WTC11 (cell line): ENCODE measurements around the gene CEP170B. TPM values are rescaled to one million over a fixed set of nuclear protein-coding genes. Genes with fewer than 3 reads are reported as not detected.

ENCODE experiments used
- ATAC-seq: fragments of 200-7000 bp; cut with Tn5 transposase; 2 replicates; pipeline ENCODE4 v1.10.0; 2021; ENCODE audit warnings: mild to moderate bottlenecking, moderate library complexity
- CTCF ChIA-PET: fragments of 300-600 bp; sonication (Branson Sonifier 250); formaldehyde crosslinking; loops from one replicate; lab custom pipeline; 2021; ENCODE audit warnings: antibody characterized with exemption; lab: Charles Lee
- POLR2A ChIA-PET: fragments of 350-600 bp; sonication (Branson Sonifier 250); formaldehyde crosslinking; loops from one replicate; lab custom pipeline; 2021; ENCODE audit warnings: antibody characterized with exemption; lab: Charles Lee
- DNase-seq: peaks from one replicate; pipeline ENCODE4 v3.0.0; 2021; ENCODE audit warnings: low spot score
- H3K27ac Mint-ChIP-seq: 2 replicates; pipeline ENCODE4 v1.8.0; 2021; ENCODE audit warnings: mixed read lengths
- H3K27me3 Mint-ChIP-seq: 2 replicates; pipeline ENCODE4 v1.8.0; 2021; ENCODE audit warnings: low read depth, mild to moderate bottlenecking, moderate library complexity, mixed read lengths
- H3K36me3 Mint-ChIP-seq: 2 replicates; pipeline ENCODE4 v1.8.0; 2021; ENCODE audit warnings: mixed read lengths
- H3K4me1 Mint-ChIP-seq: 2 replicates; pipeline ENCODE4 v1.8.0; 2022; ENCODE audit warnings: mixed read lengths
- H3K4me3 Mint-ChIP-seq: 2 replicates; pipeline ENCODE4 v1.8.0; 2021; ENCODE audit warnings: mild to moderate bottlenecking, moderate library complexity, mixed read lengths
- H3K9me3 Mint-ChIP-seq: 2 replicates; pipeline ENCODE4 v1.8.0; 2021; ENCODE audit warnings: mixed read lengths
- EMX1 ChIP-seq: fragments of 250-450 bp; sonication (Bioruptor Pico); IDR thresholded peaks from 2 replicates; pipeline ENCODE4 v1.8.0; 2021; ENCODE audit warnings: mild to moderate bottlenecking
- HMGA2 ChIP-seq: fragments of 250-450 bp; sonication (Bioruptor Pico); IDR thresholded peaks from 2 replicates; pipeline ENCODE4 v1.4.0; 2021; ENCODE audit warnings: mild to moderate bottlenecking, moderate library complexity
- JUN ChIP-seq: sonication (generic); formaldehyde crosslinking; IDR thresholded peaks from 2 replicates; pipeline ENCODE4 v1.8.0; 2023; ENCODE audit warnings: mild to moderate bottlenecking, missing genetic modification reagents
- MYBL2 ChIP-seq: sonication (generic); formaldehyde crosslinking; IDR thresholded peaks from 2 replicates; pipeline ENCODE4 v1.8.1; 2023; ENCODE audit warnings: mild to moderate bottlenecking, moderate library complexity, missing genetic modification reagents
- NFYB ChIP-seq: sonication (generic); formaldehyde crosslinking; conservative IDR thresholded peaks from 2 replicates; pipeline ENCODE4 v1.8.0; 2022; ENCODE audit warnings: low read depth, missing genetic modification reagents
- OVOL2 ChIP-seq: fragments of 250-450 bp; sonication (Bioruptor Pico); IDR thresholded peaks from 2 replicates; pipeline ENCODE4 v1.9.0; 2021; ENCODE audit warnings: mild to moderate bottlenecking, borderline replicate concordance
- SP1 ChIP-seq: sonication (generic); formaldehyde crosslinking; conservative IDR thresholded peaks from 2 replicates; pipeline ENCODE4 v1.8.1; 2022; ENCODE audit warnings: missing genetic modification reagents
- ZNF263 ChIP-seq: sonication (generic); formaldehyde crosslinking; IDR thresholded peaks from 2 replicates; pipeline ENCODE4 v1.8.1; 2022; ENCODE audit warnings: low read depth, mild to moderate bottlenecking, moderate library complexity, missing genetic modification reagents
- total RNA-seq: library from RNA; stranded (reverse); gene quantifications from 3 replicates; pipeline ENCODE4 v1.2.3, GENCODE V29; 2021
- TF ChIP-seq, protein P1 (sequence below): sonication (generic); formaldehyde crosslinking; IDR thresholded peaks from 2 replicates; pipeline ENCODE4 v1.8.1; 2022; ENCODE audit warnings: low read depth, missing genetic modification reagents, borderline replicate concordance
- TF ChIP-seq, protein P2 (sequence below): sonication (generic); formaldehyde crosslinking; IDR thresholded peaks from 2 replicates; pipeline ENCODE4 v1.8.0; 2023; ENCODE audit warnings: missing genetic modification reagents
- TF ChIP-seq, protein P3 (sequence below): sonication (generic); formaldehyde crosslinking; IDR thresholded peaks from 2 replicates; pipeline ENCODE4 v1.8.1; 2022; ENCODE audit warnings: mild to moderate bottlenecking, missing genetic modification reagents, moderate library complexity, borderline replicate concordance
- TF ChIP-seq, protein P4 (sequence below): sonication (generic); formaldehyde crosslinking; IDR thresholded peaks from 2 replicates; pipeline ENCODE4 v1.8.0; 2022; ENCODE audit warnings: mild to moderate bottlenecking, missing genetic modification reagents
- TF ChIP-seq, protein P5 (sequence below): sonication (generic); formaldehyde crosslinking; IDR thresholded peaks from 2 replicates; pipeline ENCODE4 v1.8.0; 2023; ENCODE audit warnings: missing genetic modification reagents, mild to moderate bottlenecking, borderline replicate concordance
- TF ChIP-seq, protein P6 (sequence below): fragments of 250-450 bp; sonication (Bioruptor Pico); conservative IDR thresholded peaks from 2 replicates; pipeline ENCODE4 v1.9.0; 2021; ENCODE audit warnings: mild to moderate bottlenecking

Gene CEP170B
- total RNA-seq, 1 experiment from 2014 or later: 47.0 TPM

DNA sequence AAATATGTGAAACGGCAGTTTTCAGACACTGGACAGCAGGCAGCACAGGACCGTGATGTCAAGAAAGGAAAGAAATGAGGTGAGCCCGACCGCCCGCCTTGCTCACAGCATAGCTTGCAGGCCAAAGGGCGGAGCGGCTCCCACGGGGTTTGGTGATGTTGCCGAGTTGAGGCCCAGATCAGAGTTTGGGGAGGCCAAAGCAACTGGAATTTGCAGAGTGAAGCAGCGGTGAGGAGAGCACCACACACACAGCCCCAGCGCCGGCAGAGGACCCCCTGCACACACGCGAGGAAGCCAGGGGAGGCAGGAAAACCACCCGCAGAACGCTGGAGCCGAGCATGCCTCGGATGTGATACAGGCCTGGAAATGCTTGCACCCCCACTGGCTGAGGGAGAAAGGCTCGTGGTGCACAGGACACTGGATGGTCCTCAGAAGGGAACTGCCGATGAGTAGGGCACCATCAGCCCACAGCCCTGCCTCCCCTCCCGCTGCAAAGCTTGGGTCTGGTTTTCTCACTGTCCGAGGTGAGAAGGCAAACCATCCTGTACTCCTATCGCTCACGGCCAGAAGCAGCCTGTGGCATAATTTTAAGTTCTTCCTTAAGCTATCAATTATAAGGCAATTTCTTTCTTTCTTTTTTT lies 33.9 kb downstream of the CEP170B start (continued):
- TF ChIP-seq, protein P1, sequence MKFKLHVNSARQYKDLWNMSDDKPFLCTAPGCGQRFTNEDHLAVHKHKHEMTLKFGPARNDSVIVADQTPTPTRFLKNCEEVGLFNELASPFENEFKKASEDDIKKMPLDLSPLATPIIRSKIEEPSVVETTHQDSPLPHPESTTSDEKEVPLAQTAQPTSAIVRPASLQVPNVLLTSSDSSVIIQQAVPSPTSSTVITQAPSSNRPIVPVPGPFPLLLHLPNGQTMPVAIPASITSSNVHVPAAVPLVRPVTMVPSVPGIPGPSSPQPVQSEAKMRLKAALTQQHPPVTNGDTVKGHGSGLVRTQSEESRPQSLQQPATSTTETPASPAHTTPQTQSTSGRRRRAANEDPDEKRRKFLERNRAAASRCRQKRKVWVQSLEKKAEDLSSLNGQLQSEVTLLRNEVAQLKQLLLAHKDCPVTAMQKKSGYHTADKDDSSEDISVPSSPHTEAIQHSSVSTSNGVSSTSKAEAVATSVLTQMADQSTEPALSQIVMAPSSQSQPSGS (CRISPR knock-in tag): no peak

DNA sequence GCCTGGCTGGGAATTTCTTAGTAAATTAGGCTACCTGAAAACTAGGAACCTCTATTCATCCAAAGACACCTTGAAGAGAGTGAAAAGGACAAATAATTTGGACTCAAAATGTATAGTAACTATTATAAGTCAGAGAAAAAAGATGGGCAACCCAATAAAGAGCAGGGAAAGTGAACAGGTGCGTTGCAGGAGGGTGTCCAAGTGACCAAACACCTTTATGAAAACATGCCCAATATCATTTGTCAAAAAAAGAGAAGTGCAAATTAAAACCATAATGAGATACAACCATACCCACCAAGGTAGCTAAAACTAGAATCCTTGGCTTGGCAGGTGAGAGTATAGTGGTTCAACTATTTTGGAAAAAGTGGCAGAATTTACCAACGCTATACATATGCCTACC lies 34.7 kb downstream of the CEP170B start:
- no peak for DNase-seq
- CTCF ChIA-PET: interaction anchor here (0.6 to 0.8 kb wide), 2 partner anchors 21 to 41 kb away, joined by 3 to 4 read pairs; no protein-coding TSS in a partner anchor
- no peak for ATAC-seq
- TF ChIP-seq, protein P2, sequence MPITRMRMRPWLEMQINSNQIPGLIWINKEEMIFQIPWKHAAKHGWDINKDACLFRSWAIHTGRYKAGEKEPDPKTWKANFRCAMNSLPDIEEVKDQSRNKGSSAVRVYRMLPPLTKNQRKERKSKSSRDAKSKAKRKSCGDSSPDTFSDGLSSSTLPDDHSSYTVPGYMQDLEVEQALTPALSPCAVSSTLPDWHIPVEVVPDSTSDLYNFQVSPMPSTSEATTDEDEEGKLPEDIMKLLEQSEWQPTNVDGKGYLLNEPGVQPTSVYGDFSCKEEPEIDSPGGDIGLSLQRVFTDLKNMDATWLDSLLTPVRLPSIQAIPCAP: no peak
- TF ChIP-seq, protein P3, sequence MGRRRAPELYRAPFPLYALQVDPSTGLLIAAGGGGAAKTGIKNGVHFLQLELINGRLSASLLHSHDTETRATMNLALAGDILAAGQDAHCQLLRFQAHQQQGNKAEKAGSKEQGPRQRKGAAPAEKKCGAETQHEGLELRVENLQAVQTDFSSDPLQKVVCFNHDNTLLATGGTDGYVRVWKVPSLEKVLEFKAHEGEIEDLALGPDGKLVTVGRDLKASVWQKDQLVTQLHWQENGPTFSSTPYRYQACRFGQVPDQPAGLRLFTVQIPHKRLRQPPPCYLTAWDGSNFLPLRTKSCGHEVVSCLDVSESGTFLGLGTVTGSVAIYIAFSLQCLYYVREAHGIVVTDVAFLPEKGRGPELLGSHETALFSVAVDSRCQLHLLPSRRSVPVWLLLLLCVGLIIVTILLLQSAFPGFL: no peak
- POLR2A ChIA-PET: no interaction called here
- H3K9me3 Mint-ChIP-seq: peaks cover 10% of the 10 kb centered on the region
- no peaks in the 10 kb centered on the region for H3K36me3 Mint-ChIP-seq
- no peak overlapping the region for H3K4me3 Mint-ChIP-seq
- no peaks in the 10 kb centered on the region for H3K4me1 Mint-ChIP-seq
- H3K27me3 Mint-ChIP-seq: peaks cover 11% of the 10 kb centered on the region
- H3K27ac Mint-ChIP-seq: no peak overlapping the region

DNA sequence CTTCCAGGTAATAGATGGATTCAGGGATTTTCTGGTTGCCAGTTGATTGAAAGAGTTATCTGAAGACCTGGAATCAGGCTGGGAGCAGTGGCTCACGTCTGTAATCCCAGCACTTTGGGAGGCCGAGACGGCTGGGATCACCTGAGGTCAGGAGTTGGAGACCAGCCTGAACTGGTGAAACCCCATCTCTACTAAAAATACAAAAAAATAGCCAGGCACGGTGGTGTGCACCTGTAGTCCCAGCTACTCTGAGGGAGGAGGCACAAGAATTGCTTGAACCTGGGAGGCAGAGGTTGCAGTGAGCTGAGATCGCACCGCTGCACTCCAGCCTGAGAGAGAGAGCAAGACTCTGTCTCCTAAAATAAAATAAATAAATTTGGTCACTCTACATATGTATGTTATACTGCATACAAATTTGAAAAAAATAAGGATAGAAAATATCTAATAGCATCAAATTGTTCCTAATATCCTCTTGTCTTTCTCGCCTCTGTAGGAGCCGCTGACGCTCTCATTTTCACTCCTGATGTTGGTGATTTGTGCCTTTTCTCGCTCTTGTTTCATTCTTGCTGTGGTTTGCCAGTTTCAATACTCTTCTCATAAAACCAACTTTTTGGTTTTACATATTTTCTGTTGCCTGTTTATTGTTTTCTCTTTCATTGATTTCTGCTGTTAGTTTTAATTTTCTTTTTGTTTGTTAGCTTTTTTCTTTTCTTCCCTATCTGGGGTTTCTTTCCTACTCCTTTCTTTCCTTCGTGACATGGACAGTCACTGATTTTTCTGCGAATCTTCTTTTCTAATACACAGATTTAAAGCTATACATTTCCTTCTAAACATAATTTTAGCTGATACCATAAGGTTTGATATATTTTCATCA lies 35.8 kb downstream of the CEP170B start:
- H3K27me3 Mint-ChIP-seq: peaks cover 13% of the 10 kb centered on the region
- no peak for DNase-seq
- no peak overlapping the region for H3K27ac Mint-ChIP-seq
- ChIA-PET POLR2A (no interaction called here), CTCF (interaction anchor here (1.0 to 1.2 kb wide), 3 partner anchors 40 to 145 kb away, joined by 3 to 4 read pairs (median 3); no protein-coding TSS in a partner anchor)
- H3K9me3 Mint-ChIP-seq: peaks cover 10% of the 10 kb centered on the region
- H3K4me1 Mint-ChIP-seq: no peaks in the 10 kb centered on the region
- ATAC-seq: no peak
- H3K4me3 Mint-ChIP-seq: no peak overlapping the region
- H3K36me3 Mint-ChIP-seq: no peaks in the 10 kb centered on the region
- TF ChIP-seq JUN (CRISPR knock-in tag) (no peak), EMX1 (CRISPR knock-in tag) (no peak), NFYB (CRISPR knock-in tag) (no peak), OVOL2 (CRISPR knock-in tag) (no peak), ZNF263 (CRISPR knock-in tag) (no peak), HMGA2 (no peak), SP1 (CRISPR knock-in tag) (no peak), MYBL2 (CRISPR knock-in tag) (no peak)
- TF ChIP-seq, protein P4, sequence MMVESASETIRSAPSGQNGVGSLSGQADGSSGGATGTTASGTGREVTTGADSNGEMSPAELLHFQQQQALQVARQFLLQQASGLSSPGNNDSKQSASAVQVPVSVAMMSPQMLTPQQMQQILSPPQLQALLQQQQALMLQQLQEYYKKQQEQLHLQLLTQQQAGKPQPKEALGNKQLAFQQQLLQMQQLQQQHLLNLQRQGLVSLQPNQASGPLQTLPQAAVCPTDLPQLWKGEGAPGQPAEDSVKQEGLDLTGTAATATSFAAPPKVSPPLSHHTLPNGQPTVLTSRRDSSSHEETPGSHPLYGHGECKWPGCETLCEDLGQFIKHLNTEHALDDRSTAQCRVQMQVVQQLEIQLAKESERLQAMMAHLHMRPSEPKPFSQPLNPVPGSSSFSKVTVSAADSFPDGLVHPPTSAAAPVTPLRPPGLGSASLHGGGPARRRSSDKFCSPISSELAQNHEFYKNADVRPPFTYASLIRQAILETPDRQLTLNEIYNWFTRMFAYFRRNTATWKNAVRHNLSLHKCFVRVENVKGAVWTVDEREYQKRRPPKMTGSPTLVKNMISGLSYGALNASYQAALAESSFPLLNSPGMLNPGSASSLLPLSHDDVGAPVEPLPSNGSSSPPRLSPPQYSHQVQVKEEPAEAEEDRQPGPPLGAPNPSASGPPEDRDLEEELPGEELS: no peak
- TF ChIP-seq, protein P5, sequence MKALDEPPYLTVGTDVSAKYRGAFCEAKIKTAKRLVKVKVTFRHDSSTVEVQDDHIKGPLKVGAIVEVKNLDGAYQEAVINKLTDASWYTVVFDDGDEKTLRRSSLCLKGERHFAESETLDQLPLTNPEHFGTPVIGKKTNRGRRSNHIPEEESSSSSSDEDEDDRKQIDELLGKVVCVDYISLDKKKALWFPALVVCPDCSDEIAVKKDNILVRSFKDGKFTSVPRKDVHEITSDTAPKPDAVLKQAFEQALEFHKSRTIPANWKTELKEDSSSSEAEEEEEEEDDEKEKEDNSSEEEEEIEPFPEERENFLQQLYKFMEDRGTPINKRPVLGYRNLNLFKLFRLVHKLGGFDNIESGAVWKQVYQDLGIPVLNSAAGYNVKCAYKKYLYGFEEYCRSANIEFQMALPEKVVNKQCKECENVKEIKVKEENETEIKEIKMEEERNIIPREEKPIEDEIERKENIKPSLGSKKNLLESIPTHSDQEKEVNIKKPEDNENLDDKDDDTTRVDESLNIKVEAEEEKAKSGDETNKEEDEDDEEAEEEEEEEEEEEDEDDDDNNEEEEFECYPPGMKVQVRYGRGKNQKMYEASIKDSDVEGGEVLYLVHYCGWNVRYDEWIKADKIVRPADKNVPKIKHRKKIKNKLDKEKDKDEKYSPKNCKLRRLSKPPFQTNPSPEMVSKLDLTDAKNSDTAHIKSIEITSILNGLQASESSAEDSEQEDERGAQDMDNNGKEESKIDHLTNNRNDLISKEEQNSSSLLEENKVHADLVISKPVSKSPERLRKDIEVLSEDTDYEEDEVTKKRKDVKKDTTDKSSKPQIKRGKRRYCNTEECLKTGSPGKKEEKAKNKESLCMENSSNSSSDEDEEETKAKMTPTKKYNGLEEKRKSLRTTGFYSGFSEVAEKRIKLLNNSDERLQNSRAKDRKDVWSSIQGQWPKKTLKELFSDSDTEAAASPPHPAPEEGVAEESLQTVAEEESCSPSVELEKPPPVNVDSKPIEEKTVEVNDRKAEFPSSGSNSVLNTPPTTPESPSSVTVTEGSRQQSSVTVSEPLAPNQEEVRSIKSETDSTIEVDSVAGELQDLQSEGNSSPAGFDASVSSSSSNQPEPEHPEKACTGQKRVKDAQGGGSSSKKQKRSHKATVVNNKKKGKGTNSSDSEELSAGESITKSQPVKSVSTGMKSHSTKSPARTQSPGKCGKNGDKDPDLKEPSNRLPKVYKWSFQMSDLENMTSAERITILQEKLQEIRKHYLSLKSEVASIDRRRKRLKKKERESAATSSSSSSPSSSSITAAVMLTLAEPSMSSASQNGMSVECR: no peak
- TF ChIP-seq, protein P6, sequence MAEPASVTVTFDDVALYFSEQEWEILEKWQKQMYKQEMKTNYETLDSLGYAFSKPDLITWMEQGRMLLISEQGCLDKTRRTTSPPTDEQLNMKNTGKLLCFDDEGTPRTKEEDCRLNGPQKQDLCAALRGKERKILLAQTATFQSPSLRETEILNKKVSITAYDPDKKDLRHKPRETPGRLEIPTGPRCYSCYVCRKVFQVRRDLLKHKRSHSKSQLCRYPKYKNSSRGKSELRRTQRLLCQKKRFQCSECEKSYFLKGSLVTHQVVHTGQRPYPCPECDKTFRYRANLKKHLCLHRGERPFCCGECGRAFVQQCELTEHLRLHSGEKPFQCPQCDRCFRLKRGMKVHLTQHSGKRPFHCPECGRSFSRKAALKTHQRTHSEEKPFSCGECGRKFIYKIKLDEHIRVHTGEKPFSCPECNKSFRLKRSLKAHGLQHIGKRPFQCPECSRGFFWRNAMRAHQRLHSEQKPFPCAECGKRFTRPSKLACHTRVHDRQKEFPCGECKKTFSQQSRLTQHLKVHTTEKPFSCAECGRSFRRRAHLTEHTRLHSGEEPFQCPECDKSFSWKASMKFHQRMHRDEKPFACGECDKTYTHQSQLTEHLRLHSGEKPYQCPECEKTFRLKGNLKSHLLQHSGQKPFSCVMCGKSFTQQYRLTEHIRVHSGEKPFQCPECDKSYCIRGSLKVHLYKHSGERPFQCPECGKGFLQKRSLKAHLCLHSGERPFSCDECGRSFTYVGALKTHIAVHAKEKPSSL (CRISPR knock-in tag): no peak
